Neural cell (in vitro differentiated cells): ENCODE measurements around the gene SRPX. TPM values are rescaled to one million over a fixed set of nuclear protein-coding genes. Genes with fewer than 3 reads are reported as not detected.

Experiments used
- H2AFZ ChIP-seq: fragments of 200-600, 300-800 bp; sonication (generic), shearing (Covaris generic); 2 replicates; pipeline ENCODE4 v1.6.0; 2014; ENCODE audit warnings: low read depth, mild to moderate bottlenecking, antibody characterized with exemption, low read length, moderate library complexity
- H3F3A ChIP-seq: fragments of 200-600 bp; shearing (Covaris generic); 2 replicates; pipeline ENCODE4 v1.6.1; 2016; ENCODE audit warnings: mild to moderate bottlenecking, moderate library complexity, mixed read lengths, antibody characterized with exemption, low read length; ENCODE audit not compliant: insufficient read depth, poor library complexity, severe bottlenecking
- H3K27ac ChIP-seq: fragments of 200-600, 300-800 bp; sonication (generic), shearing (Covaris generic); 2 replicates; pipeline ENCODE4 v1.5.1; 2014; ENCODE audit warnings: mild to moderate bottlenecking, low read length, moderate library complexity
- H3K27me3 ChIP-seq: fragments of 300-800, 200-600 bp; sonication (generic), shearing (Covaris generic); 2 replicates; pipeline ENCODE4 v1.6.0; 2014; ENCODE audit warnings: mild to moderate bottlenecking, low read depth, low read length, moderate library complexity; ENCODE audit not compliant: insufficient read depth
- H3K36me3 ChIP-seq: fragments of 300-800, 200-600 bp; sonication (generic), shearing (Covaris generic); 2 replicates; pipeline ENCODE4 v1.5.1; 2014; ENCODE audit warnings: mild to moderate bottlenecking, antibody characterized with exemption, low read length, moderate library complexity; ENCODE audit not compliant: insufficient read depth
- H3K4me2 ChIP-seq: fragments of 300-800, 200-600 bp; sonication (generic), shearing (Covaris generic); 2 replicates; pipeline ENCODE4 v1.6.0; 2014; ENCODE audit warnings: mild to moderate bottlenecking, low read length
- H3K4me3 ChIP-seq: fragments of 300-800, 200-600 bp; sonication (generic), shearing (Covaris generic); 2 replicates; pipeline ENCODE4 v1.5.1; 2014; ENCODE audit warnings: mild to moderate bottlenecking, low read length, moderate library complexity
- H3K79me2 ChIP-seq: fragments of 200-600 bp; shearing (Covaris generic); replicated peaks from 2 replicates; pipeline ENCODE4 v1.6.0; 2014; ENCODE audit warnings: mild to moderate bottlenecking, low read length, moderate library complexity; ENCODE audit not compliant: insufficient read depth
- H3K9ac ChIP-seq: fragments of 300-800, 200-600 bp; sonication (generic), shearing (Covaris generic); 2 replicates; pipeline ENCODE4 v1.6.1; 2016; ENCODE audit warnings: mild to moderate bottlenecking, low read length, mixed read lengths
- H3K9me2 ChIP-seq: fragments of 200-600 bp; shearing (Covaris generic); 2 replicates; pipeline ENCODE4 v1.6.1; 2016; ENCODE audit warnings: mild to moderate bottlenecking, low read length, mixed read lengths; ENCODE audit not compliant: insufficient read depth
- H3K9me3 ChIP-seq: fragments of 200-600, 300-800 bp; sonication (generic), shearing (Covaris generic); 2 replicates; pipeline ENCODE4 v1.6.1; 2016; ENCODE audit warnings: mild to moderate bottlenecking, mixed run types, low read length, moderate library complexity, mixed read lengths
- H4K20me1 ChIP-seq: fragments of 200-600 bp; shearing (Covaris generic); 2 replicates; pipeline ENCODE4 v1.6.1; 2016; ENCODE audit warnings: mild to moderate bottlenecking, mixed run types; ENCODE audit not compliant: insufficient read depth
- CTCF ChIP-seq: fragments of 450-650 bp; IDR thresholded peaks from 2 replicates; pipeline ENCODE4 v1.5.1; 2014; ENCODE audit warnings: antibody characterized with exemption, mild to moderate bottlenecking, moderate library complexity; ENCODE audit not compliant: poor library complexity, severe bottlenecking
- EP300 ChIP-seq: fragments of 450-650 bp; conservative IDR thresholded peaks from 2 replicates; pipeline ENCODE4 v1.6.1; 2014; ENCODE audit warnings: antibody characterized with exemption, mild to moderate bottlenecking, moderate library complexity; ENCODE audit not compliant: poor library complexity, severe bottlenecking
- EZH2 ChIP-seq: fragments of 200-600, 300-800 bp; shearing (Covaris generic), sonication (generic); IDR thresholded peaks from 2 replicates; pipeline ENCODE4 v1.6.1; 2014; ENCODE audit warnings: antibody characterized with exemption, low read length, borderline replicate concordance, mild to moderate bottlenecking; ENCODE audit not compliant: insufficient read depth, poor library complexity, severe bottlenecking
- MXI1 ChIP-seq: fragments of 450-650 bp; conservative IDR thresholded peaks from 2 replicates; pipeline ENCODE4 v1.6.1; 2014; ENCODE audit warnings: antibody characterized with exemption, mild to moderate bottlenecking; ENCODE audit not compliant: poor library complexity, severe bottlenecking
- POLR2AphosphoS5 ChIP-seq: IDR thresholded peaks from 2 replicates; pipeline ENCODE4 v1.6.1; 2012
- RAD21 ChIP-seq: fragments of 450-650 bp; conservative IDR thresholded peaks from 2 replicates; pipeline ENCODE4 v1.6.1; 2014; ENCODE audit warnings: antibody characterized with exemption, mild to moderate bottlenecking, moderate library complexity
- SMC3 ChIP-seq: fragments of 450-650 bp; conservative IDR thresholded peaks from 2 replicates; pipeline ENCODE4 v1.6.1; 2014; ENCODE audit warnings: antibody characterized with exemption, mild to moderate bottlenecking, moderate library complexity; ENCODE audit not compliant: poor library complexity
- TAF1 ChIP-seq: IDR thresholded peaks from 2 replicates; pipeline ENCODE4 v1.6.1; 2012; ENCODE audit warnings: low read depth
- polyA plus RNA-seq: library from polyadenylated mRNA; depleted of rRNA; stranded (reverse); fragments of >200 nt; gene quantifications from 2 replicates; pipeline ENCODE4 v1.2.3, GENCODE V29; 2014
- TF ChIP-seq, protein P1 (sequence below): IDR thresholded peaks from 2 replicates; pipeline ENCODE4 v1.6.1; 2012; ENCODE audit warnings: borderline replicate concordance

SRPX gene
- polyA plus RNA-seq, 1 donor from 2014 or later, result 0.52 TPM

GRCh38 chrX:38151441-38151840, 69.2 kb downstream of the SRPX start:
- H3K9me2 ChIP-seq, result no peaks in the 10 kb centered on the region
- peak overlapping the region; percentile 47 for H3K27ac ChIP-seq
- H2AFZ ChIP-seq, result no peak overlapping the region
- H3K79me2 ChIP-seq, result no peaks in the 10 kb centered on the region
- no peaks in the 10 kb centered on the region for H3F3A ChIP-seq
- H3K36me3 ChIP-seq, result no peaks in the 10 kb centered on the region
- H3K4me2 ChIP-seq, result no peak overlapping the region
- H3K27me3 ChIP-seq, result no peaks in the 10 kb centered on the region
- H3K9me3 ChIP-seq, result no peaks in the 10 kb centered on the region
- no peak overlapping the region for H3K9ac ChIP-seq
- H4K20me1 ChIP-seq, result no peaks in the 10 kb centered on the region
- no peak for TF ChIP-seq MXI1
- no peak for TF ChIP-seq TAF1
- no peak for TF ChIP-seq EP300
- TF ChIP-seq, protein P1, sequence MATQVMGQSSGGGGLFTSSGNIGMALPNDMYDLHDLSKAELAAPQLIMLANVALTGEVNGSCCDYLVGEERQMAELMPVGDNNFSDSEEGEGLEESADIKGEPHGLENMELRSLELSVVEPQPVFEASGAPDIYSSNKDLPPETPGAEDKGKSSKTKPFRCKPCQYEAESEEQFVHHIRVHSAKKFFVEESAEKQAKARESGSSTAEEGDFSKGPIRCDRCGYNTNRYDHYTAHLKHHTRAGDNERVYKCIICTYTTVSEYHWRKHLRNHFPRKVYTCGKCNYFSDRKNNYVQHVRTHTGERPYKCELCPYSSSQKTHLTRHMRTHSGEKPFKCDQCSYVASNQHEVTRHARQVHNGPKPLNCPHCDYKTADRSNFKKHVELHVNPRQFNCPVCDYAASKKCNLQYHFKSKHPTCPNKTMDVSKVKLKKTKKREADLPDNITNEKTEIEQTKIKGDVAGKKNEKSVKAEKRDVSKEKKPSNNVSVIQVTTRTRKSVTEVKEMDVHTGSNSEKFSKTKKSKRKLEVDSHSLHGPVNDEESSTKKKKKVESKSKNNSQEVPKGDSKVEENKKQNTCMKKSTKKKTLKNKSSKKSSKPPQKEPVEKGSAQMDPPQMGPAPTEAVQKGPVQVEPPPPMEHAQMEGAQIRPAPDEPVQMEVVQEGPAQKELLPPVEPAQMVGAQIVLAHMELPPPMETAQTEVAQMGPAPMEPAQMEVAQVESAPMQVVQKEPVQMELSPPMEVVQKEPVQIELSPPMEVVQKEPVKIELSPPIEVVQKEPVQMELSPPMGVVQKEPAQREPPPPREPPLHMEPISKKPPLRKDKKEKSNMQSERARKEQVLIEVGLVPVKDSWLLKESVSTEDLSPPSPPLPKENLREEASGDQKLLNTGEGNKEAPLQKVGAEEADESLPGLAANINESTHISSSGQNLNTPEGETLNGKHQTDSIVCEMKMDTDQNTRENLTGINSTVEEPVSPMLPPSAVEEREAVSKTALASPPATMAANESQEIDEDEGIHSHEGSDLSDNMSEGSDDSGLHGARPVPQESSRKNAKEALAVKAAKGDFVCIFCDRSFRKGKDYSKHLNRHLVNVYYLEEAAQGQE, result no peak
- no peak for TF ChIP-seq SMC3
- no peak for TF ChIP-seq CTCF
- no peak for TF ChIP-seq EZH2
- no peak for TF ChIP-seq POLR2AphosphoS5
- no peak for TF ChIP-seq RAD21
- no peak overlapping the region for H3K4me3 ChIP-seq

DNA sequence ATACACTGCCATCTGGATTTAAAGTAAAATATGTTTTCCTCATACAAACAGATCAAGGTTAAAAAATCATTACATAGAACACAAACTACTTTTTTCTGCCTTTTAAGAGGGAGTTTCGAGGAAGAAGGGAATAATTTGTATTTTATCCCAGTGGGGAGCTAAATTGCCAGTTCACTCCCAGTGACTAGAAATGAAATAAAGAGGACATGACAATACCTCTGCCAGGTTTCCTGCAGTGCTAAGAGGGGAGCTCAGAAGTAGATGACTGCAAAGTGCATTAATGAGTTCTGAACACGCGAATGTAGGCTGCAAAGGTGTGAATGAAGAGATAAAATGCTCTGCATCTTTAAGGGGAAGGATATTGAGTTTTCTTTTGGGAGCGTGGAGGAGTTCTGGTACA, 69.7 kb downstream of the SRPX start:
- H3K27ac ChIP-seq, result peak overlapping the region; percentile 51
- no peaks in the 10 kb centered on the region for H3K9me3 ChIP-seq
- no peaks in the 10 kb centered on the region for H3K79me2 ChIP-seq
- no peaks in the 10 kb centered on the region for H4K20me1 ChIP-seq
- H3K36me3 ChIP-seq, result no peaks in the 10 kb centered on the region
- no peak overlapping the region for H2AFZ ChIP-seq
- no peaks in the 10 kb centered on the region for H3F3A ChIP-seq
- H3K4me2 ChIP-seq, result no peak overlapping the region
- TF ChIP-seq, protein P1, result peak; percentile 66
- TF ChIP-seq RAD21 (no peak), CTCF (no peak), EP300 (peak; percentile 70), MXI1 (no peak), TAF1 (no peak), SMC3 (no peak), POLR2AphosphoS5 (peak; percentile 74), EZH2 (no peak)
- H3K9ac ChIP-seq, result no peak overlapping the region
- H3K4me3 ChIP-seq, result no peak overlapping the region
- no peaks in the 10 kb centered on the region for H3K27me3 ChIP-seq
- H3K9me2 ChIP-seq, result no peaks in the 10 kb centered on the region
